DMS153 (cell line): ENCODE results near the gene HERC3.

Experiments
- DNase-seq: peaks from one replicate; lab custom pipeline; 2025; lab: John Stamatoyannopoulos, UW

The HERC3 gene

GRCh38 chr4:88720451-88721428 is 128.5 kb downstream of the HERC3 start:
- no peak for DNase-seq

- no peak for DNase-seq
Measured at GRCh38 chr4:88722276-88722780, 130.0 kb downstream of the HERC3 start.

- no peak for DNase-seq
Measured at GRCh38 chr4:88722828-88723227, 130.5 kb downstream of the HERC3 start.

- DNase-seq = no peak
Measured at GRCh38 chr4:88724406-88724805, 132.1 kb downstream of the HERC3 start.

- DNase-seq = no peak
Measured at GRCh38 chr4:88725143-88725542, 132.9 kb downstream of the HERC3 start.

GRCh38 chr4:88725986-88726385 is 133.7 kb downstream of the HERC3 start:
- DNase-seq = no peak

- no peak for DNase-seq
Measured at GRCh38 chr4:88728146-88728545, 135.9 kb downstream of the HERC3 start.

GRCh38 chr4:88729146-88729760 is 137.0 kb downstream of the HERC3 start:
- no peak for DNase-seq

DNA sequence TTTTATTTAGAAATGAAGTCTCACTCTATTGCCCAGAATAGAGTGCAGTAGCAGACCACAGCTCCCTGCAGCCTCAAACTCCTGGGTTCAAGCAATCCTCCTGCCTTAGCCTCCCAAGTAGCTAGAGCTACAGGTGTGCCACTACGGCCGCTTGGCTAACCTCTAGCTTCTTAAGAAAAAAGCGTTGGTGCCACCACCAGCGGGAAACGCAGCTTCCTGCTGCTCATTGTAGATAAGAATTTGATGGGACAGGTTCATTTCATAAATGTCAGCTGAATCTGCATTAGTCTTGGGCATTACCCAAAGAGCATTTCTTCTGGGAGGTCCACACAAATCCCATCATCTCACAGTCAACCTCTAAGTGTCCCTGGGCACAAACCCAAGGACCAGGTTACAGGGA is 138.5 kb downstream of the HERC3 start:
- no peak for DNase-seq

GRCh38 chr4:88731381-88731780 is 139.1 kb downstream of the HERC3 start:
- no peak for DNase-seq

GRCh38 chr4:88732714-88733368 is 140.6 kb downstream of the HERC3 start:
- no peak for DNase-seq

DNA sequence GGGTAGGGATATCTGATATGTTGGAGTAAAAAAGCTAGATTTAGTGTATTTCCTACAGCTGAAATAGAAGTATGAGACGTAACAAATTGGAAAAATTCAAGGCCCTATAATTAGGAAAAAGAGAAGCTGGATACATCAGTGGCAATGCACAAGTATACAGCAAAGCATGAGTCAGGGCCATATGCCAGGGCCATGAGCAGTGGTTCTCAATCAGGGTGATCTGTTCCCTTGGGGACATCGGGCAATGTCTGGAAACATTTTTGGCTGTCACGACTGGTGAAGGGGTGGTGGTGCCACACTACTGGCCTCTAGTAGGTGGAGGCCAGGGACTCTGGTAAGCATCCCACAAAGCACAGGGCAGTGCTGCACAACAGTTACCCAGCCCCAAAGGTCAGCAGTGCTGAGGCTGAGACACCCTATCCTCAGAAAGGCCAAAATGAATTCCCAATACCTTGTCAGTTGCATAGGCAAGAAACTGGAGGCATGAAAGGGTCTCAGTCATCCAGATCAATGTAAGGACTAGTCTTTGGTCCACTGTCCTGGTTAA is 142.2 kb downstream of the HERC3 start:
- DNase-seq = no peak

DNA sequence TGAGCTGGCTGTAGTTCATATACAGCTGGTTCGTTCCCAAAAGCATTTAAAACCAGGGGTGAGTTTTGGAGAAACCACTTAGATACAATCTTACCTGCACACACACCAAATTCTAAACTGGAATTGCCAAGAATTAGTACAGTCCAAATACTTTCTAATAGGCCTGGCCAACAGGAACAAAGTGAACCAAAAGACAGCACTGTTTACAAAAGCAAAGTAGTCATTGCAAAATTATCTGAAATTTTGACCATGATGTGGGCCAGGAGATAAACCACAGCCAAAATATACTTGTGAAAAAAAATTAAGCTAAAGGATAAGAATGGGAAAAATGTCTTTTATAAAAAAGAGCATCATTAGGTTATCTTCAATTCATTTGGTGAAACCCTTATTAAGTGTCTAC is 143.3 kb downstream of the HERC3 start:
- no peak for DNase-seq

DNA sequence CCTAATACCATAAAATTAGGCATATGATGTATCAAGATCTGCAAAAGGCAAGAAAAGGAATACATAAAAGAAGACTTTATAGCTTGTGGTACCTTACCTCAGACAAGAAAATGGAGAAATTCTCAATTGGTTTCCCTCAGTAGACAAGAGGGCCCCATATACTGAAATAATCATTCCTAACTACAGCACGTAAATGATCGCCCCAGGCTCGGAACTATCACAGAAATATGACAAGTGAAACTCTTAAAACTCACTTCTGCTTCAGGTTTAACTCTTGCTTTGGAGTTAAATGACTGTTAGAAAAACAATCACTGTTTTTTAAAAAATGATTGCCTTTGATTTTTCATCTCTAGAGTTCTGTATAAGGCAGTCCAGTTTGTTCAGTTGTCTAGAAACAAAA is 144.0 kb downstream of the HERC3 start:
- no peak for DNase-seq

- no peak for DNase-seq
Measured at GRCh38 chr4:88737307-88737941, 145.1 kb downstream of the HERC3 start.

- DNase-seq = no peak
Measured at GRCh38 chr4:88738180-88738579, 145.9 kb downstream of the HERC3 start.

- no peak for DNase-seq
Measured at GRCh38 chr4:88742561-88742960, 150.3 kb downstream of the HERC3 start.

DNA sequence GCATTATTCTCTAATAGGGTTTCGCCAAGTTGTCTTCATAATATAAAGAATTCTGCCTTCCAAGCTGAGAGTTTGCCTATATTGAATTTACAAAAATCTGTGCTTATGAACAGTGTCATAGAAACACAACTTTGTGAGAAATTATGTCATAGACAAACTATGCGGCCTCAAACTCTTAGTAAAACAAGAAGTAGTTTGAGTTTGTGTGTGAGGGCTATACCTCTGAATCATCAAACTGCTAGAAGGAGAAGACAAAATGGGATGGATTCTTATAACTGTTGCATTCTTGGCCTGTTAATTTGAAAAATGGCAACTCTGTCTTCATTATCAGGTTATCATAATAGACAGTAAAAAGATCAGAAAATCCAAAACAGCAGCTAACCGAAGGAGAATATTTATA is 151.4 kb downstream of the HERC3 start:
- DNase-seq = no peak

- DNase-seq = no peak
Measured at GRCh38 chr4:88744609-88745008, 152.3 kb downstream of the HERC3 start.

DNA sequence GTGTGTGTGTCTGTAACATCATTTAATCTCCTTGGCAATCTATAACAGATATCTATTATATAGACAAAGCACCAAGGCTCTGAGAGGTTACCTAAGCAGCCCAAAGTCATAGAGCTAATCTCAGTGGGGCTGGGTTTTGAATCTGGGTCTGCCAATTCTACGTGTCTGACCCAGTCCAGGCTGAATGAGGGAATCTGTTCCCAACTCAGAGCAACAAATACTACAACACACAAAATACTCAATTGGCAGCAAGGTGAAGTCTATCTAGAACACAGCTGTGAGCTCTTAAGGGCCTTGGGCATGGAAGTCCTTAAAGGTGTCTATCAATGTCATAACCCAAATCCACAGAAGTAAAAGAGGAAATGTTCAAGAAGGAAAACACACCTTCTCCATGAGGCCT is 152.9 kb downstream of the HERC3 start:
- no peak for DNase-seq

DNA sequence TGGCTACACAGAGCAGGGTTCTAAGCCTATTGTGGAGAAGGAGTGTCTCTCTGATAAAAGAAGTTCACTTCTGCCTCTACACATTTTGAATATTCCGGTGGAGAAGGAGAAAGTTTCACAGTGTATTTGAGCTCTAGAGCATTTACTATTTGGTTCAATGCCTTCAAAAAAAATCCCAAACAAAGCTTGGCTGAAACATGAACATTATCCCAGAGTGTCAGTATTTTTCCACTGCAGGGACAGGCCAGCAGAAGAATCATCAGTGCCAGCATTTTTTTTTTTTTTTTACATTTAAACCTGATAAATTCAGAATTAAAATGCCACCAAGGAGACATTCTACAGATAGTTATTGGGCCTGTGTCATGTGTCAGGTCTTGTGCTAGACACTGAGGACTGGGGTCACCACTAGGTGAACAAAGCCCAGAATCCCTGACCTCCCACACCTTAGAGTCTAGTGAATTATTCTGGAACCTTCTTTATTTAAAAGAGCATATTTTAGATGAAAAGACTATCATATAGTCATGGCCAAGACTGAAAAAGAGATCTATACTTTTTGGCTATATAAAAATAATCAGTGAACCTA is 153.4 kb downstream of the HERC3 start:
- no peak for DNase-seq

DNA sequence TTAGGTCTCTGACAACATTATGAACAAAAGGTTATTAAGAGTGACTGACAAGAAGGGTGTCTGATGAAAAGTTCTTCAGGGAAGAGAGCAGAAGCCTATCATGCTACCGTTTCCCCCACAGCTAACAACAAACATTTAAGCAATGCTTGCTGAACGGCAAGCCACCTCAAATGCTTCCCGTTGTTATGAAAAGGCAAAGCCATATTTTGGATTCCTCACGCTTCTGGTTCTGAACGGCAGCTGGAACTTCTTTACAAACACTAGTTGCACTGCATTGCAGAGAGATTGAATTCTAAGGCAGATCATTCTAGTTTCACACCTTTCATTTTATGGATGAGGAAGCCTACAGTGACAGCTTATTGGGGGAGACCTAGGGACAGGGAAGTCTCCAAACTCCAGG is 153.9 kb downstream of the HERC3 start:
- DNase-seq = no peak
